ENCODE data around the gene SRP14. TPM values are rescaled to one million over a fixed set of nuclear protein-coding genes. Genes with fewer than 3 reads are reported as not detected.

SRP14 gene, protein sequence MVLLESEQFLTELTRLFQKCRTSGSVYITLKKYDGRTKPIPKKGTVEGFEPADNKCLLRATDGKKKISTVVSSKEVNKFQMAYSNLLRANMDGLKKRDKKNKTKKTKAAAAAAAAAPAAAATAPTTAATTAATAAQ
- 374 TPM for total RNA-seq
- 522 TPM for polyA plus RNA-seq
- long read RNA-seq, donor 1, transcript SRP14-201 (5 exons, 1,077 nt) = major isoform, 52 of 55 reads
- long read RNA-seq, donor 1, partial matches to known transcripts = 0 of 55 reads
- long read RNA-seq, donor 1, other reads (novel, unspliced or antisense) = 0 of 55 reads
- long read RNA-seq, donor 2 = 0 reads
- long read RNA-seq, donor 3, transcript SRP14-204 (4 exons, 780 nt) = minor isoform, 65 of 908 reads
- long read RNA-seq, donor 3, transcript SRP14-205 (4 exons, 578 nt) = minor isoform, 5 of 908 reads
- long read RNA-seq, donor 3, transcript SRP14-201 (5 exons, 1,077 nt) = major isoform, 713 of 908 reads
- long read RNA-seq, donor 3, partial matches to known transcripts = 53 of 908 reads
- long read RNA-seq, donor 3, other reads (novel, unspliced or antisense) = 72 of 908 reads
- long read RNA-seq, donor 4, transcript SRP14-205 (4 exons, 578 nt) = minor isoform, 5 of 363 reads
- long read RNA-seq, donor 4, transcript SRP14-201 (5 exons, 1,077 nt) = major isoform, 228 of 363 reads
- long read RNA-seq, donor 4, transcript SRP14-204 (4 exons, 780 nt) = minor isoform, 43 of 363 reads
- long read RNA-seq, donor 4, partial matches to known transcripts = 68 of 363 reads
- long read RNA-seq, donor 4, other reads (novel, unspliced or antisense) = 19 of 363 reads
- long read RNA-seq, donor 5, transcript SRP14-205 (4 exons, 578 nt) = minor isoform, 18 of 1,196 reads
- long read RNA-seq, donor 5, transcript SRP14-201 (5 exons, 1,077 nt) = major isoform, 820 of 1,196 reads
- long read RNA-seq, donor 5, transcript SRP14-204 (4 exons, 780 nt) = minor isoform, 58 of 1,196 reads
- long read RNA-seq, donor 5, partial matches to known transcripts = 202 of 1,196 reads
- long read RNA-seq, donor 5, other reads (novel, unspliced or antisense) = 97 of 1,196 reads
- long read RNA-seq, donor 6, transcript SRP14-201 (5 exons, 1,077 nt) = major isoform, 277 of 317 reads
- long read RNA-seq, donor 6, transcript SRP14-204 (4 exons, 780 nt) = minor isoform, 13 of 317 reads
- long read RNA-seq, donor 6, partial matches to known transcripts = 13 of 317 reads
- long read RNA-seq, donor 6, other reads (novel, unspliced or antisense) = 12 of 317 reads
- long read RNA-seq, donor 7, transcript SRP14-204 (4 exons, 780 nt) = minor isoform, 23 of 536 reads
- long read RNA-seq, donor 7, transcript SRP14-201 (5 exons, 1,077 nt) = major isoform, 439 of 536 reads
- long read RNA-seq, donor 7, partial matches to known transcripts = 30 of 536 reads
- long read RNA-seq, donor 7, other reads (novel, unspliced or antisense) = 41 of 536 reads
- long read RNA-seq, donor 8, transcript SRP14-201 (5 exons, 1,077 nt) = major isoform, 152 of 167 reads
- long read RNA-seq, donor 8, transcript SRP14-204 (4 exons, 780 nt) = minor isoform, 8 of 167 reads
- long read RNA-seq, donor 8, partial matches to known transcripts = 0 of 167 reads
- long read RNA-seq, donor 8, other reads (novel, unspliced or antisense) = 5 of 167 reads
- long read RNA-seq, donor 9, transcript SRP14-201 (5 exons, 1,077 nt) = major isoform, 310 of 375 reads
- long read RNA-seq, donor 9, transcript SRP14-204 (4 exons, 780 nt) = minor isoform, 16 of 375 reads
- long read RNA-seq, donor 9, partial matches to known transcripts = 40 of 375 reads
- long read RNA-seq, donor 9, other reads (novel, unspliced or antisense) = 7 of 375 reads
- long read RNA-seq, donor 10, transcript SRP14-201 (5 exons, 1,077 nt) = major isoform, 333 of 442 reads
- long read RNA-seq, donor 10, transcript SRP14-205 (4 exons, 578 nt) = minor isoform, 12 of 442 reads
- long read RNA-seq, donor 10, transcript SRP14-204 (4 exons, 780 nt) = minor isoform, 32 of 442 reads
- long read RNA-seq, donor 10, partial matches to known transcripts = 27 of 442 reads
- long read RNA-seq, donor 10, other reads (novel, unspliced or antisense) = 36 of 442 reads

DNA sequence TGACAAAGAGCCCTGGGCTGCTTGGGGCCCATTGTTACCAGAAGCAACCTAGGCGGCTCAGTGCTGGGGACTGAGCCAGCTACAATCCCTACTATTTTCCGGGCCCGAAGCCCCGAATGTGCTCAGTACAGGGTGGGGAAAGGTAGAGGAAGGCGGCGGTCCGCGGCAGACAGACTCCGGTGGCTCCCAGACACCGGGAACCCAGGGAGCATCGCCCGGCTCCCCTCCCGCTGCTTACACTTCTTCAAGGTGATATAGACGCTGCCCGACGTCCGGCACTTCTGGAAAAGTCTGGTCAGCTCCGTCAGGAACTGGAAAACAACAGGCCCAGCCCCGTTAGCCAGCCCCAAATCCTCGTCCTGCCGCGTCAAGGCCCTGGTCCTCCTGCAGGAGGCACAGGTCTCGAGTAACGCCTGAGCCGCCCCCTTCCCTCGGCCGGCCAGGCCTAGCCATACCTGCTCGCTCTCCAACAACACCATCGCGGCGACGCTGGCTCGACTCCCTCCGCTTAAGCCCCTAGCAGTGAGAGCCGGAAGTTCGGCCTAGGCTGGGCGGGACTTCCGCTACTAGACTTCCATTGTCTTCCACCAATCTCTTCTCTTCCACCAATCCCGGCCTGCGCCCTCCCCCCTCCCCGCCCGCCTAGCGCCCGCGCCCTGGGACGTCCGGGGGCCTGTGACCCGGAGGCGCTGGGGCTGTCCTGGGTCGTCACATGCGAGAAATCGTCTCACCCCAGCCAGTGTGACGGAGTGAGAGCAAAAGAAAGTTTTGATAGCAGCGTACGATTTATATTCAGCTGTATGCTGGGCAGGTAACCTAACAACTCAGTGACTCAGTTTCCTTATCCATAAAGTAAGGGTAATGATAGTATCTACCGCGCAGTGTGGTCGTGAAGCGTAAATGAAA, at the start of gene SRP14:
TSS of gene SRP14 (minus strand) at position 544 of the 906 bp plus-strand sequence. CDS start at position 479, 65 bp downstream.
- H3K27me3 ChIP-seq (ENCODE audit: control insufficient read depth in 2 of 2, insufficient read depth in 1 of 2, low read length in 1 of 2) = no peaks in the 10 kb centered on the region
- H3K4me3 ChIP-seq (ENCODE audit: low read length in 2 of 2) = peak within 1 kb of the TSS; percentile 72 to 75
- peaks cover 20 to 32% of the 10 kb centered on the region in 2 donors for H3K36me3 ChIP-seq (ENCODE audit: control insufficient read depth in 2 of 2, insufficient read depth in 2 of 2, low read length in 1 of 2)
- no peaks in the 10 kb centered on the region for H3K9me3 ChIP-seq (ENCODE audit: control insufficient read depth in 2 of 2, insufficient read depth in 1 of 2, low read length in 1 of 2)
- DNase-seq (ENCODE audit: low read depth in 6 of 9, low spot score in 9 of 9) = peak; percentile 86 to 97 (median 92)
- H3K27ac ChIP-seq (ENCODE audit: low read depth in 1 of 2, low read length in 1 of 2) = peak within 1 kb of the TSS; percentile 82 to 96
- H3K4me1 ChIP-seq (ENCODE audit: control insufficient read depth in 2 of 2, insufficient read depth in 2 of 2, low read length in 2 of 2) = peaks cover 12 to 19% of the 10 kb centered on the region in 2 donors
- WGBS = under 1% methylated on average over 59 of the region's 59 CpGs

DNA sequence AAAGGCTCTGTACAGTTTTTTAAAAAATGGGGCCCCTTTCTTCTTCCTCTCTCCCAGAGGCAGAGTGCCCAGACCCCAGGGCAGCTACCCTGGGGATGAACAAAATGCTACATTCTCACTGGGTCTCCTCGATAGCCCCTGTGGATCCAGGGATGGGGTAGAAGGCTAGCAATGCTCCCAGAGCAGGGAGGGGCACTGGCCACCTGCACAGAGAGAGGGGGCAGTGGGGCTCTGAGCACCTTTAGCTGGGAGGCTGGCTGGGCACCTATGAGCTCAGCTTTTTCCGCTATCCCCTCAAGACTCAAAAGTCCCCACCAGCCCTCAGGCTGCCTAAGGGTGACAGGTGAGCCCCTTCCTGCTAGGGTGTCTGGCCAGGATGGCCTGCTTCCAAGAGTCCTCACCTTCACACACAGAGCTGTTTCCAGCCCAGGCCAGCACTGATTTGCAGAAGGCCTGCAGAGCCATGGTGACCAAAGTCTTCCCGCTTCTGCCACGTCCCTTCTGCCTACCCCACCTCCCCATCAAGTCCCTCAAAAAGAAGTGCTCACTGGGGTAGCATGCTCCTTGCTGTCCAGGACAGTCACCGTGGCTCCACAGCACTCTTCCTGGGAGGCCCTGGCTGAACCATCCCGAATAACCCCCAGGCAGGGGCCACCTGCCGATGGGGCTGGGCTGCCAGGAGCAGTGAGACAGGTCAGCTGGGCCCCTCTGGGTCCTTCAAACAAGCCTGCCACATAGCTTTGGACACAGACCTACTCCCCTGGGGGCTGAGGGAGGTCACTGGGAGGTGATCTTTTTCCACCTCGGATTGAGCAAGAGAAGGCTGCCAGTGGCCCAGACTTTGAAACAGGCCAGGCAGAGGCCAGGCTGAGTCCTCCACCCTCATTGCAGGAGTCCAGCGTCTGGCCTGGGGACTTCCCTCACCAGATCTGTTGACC, 49.3 kb upstream of the SRP14 start:
- H3K27ac ChIP-seq (ENCODE audit: low read depth in 1 of 2, low read length in 1 of 2) = no peak overlapping the region
- WGBS = 97% methylated on average over 9 of the region's 9 CpGs

GRCh38 chr15:40087068-40087810, 48.3 kb upstream of the SRP14 start:
- H3K27me3 ChIP-seq (ENCODE audit: control insufficient read depth in 2 of 2, insufficient read depth in 1 of 2, low read length in 1 of 2) = no peaks in the 10 kb centered on the region
- H3K4me3 ChIP-seq (ENCODE audit: low read length in 2 of 2) = no peak overlapping the region
- peak overlapping the region in 1 of 2 donors; percentile 9 for H3K27ac ChIP-seq (ENCODE audit: low read depth in 1 of 2, low read length in 1 of 2)
- no peaks in the 10 kb centered on the region for H3K9me3 ChIP-seq (ENCODE audit: control insufficient read depth in 2 of 2, insufficient read depth in 1 of 2, low read length in 1 of 2)
- peaks cover 29 to 76% of the 10 kb centered on the region in 2 donors for H3K4me1 ChIP-seq (ENCODE audit: control insufficient read depth in 2 of 2, insufficient read depth in 2 of 2, low read length in 2 of 2)
- 86% methylated on average over 14 of the region's 14 CpGs for WGBS
- H3K36me3 ChIP-seq (ENCODE audit: control insufficient read depth in 2 of 2, insufficient read depth in 2 of 2, low read length in 1 of 2) = peaks cover 25 to 31% of the 10 kb centered on the region in 2 donors
- DNase-seq (ENCODE audit: low read depth in 6 of 9, low spot score in 9 of 9) = no peak

More for the DNA sequence above, 49.3 kb upstream of the SRP14 start:
- Histone ChIP-seq H3K4me1 (ENCODE audit: control insufficient read depth in 2 of 2, insufficient read depth in 2 of 2, low read length in 2 of 2) (peaks cover 24 to 76% of the 10 kb centered on the region in 2 donors), H3K4me3 (ENCODE audit: low read length in 2 of 2) (no peak overlapping the region), H3K27me3 (ENCODE audit: control insufficient read depth in 2 of 2, insufficient read depth in 1 of 2, low read length in 1 of 2) (no peaks in the 10 kb centered on the region), H3K9me3 (ENCODE audit: control insufficient read depth in 2 of 2, insufficient read depth in 1 of 2, low read length in 1 of 2) (no peaks in the 10 kb centered on the region), H3K36me3 (ENCODE audit: control insufficient read depth in 2 of 2, insufficient read depth in 2 of 2, low read length in 1 of 2) (peaks cover 33 to 41% of the 10 kb centered on the region in 2 donors)
- no peak for DNase-seq (ENCODE audit: low read depth in 6 of 9, low spot score in 9 of 9)

GRCh38 chr15:40085266-40085665, 46.3 kb upstream of the SRP14 start:
- Histone ChIP-seq H3K27ac (ENCODE audit: low read depth in 1 of 2, low read length in 1 of 2) (no peak overlapping the region), H3K27me3 (ENCODE audit: control insufficient read depth in 2 of 2, insufficient read depth in 1 of 2, low read length in 1 of 2) (no peaks in the 10 kb centered on the region), H3K36me3 (ENCODE audit: control insufficient read depth in 2 of 2, insufficient read depth in 2 of 2, low read length in 1 of 2) (peaks cover 9 to 11% of the 10 kb centered on the region in 2 donors), H3K9me3 (ENCODE audit: control insufficient read depth in 2 of 2, insufficient read depth in 1 of 2, low read length in 1 of 2) (no peaks in the 10 kb centered on the region), H3K4me3 (ENCODE audit: low read length in 2 of 2) (no peak overlapping the region), H3K4me1 (ENCODE audit: control insufficient read depth in 2 of 2, insufficient read depth in 2 of 2, low read length in 2 of 2) (peaks cover 42 to 79% of the 10 kb centered on the region in 2 donors)
- 74% methylated on average over 10 of the region's 10 CpGs for WGBS
- DNase-seq (ENCODE audit: low read depth in 6 of 9, low spot score in 9 of 9) = no peak

DNA sequence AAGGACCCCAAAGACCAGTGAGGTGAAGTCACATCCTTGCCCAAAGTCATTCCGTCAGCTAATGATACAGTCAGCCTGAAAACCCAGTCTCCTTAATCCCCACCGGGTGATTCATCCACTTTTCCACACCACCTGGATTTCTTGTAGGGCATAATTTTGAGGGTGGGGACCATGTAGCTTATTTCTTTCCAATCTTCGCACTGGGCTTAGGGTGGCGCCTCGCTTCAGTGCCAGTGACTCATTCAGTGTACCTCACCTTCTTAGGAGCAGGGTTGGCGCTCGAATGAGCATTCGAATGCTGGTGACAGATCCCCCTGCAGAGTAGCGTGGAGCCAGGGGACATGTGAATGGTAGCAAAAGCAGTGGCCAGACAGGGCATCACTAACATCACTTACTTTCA, 45.7 kb upstream of the SRP14 start:
- no peak for DNase-seq (ENCODE audit: low read depth in 6 of 9, low spot score in 9 of 9)
- no peak overlapping the region for H3K4me3 ChIP-seq (ENCODE audit: low read length in 2 of 2)
- H3K27ac ChIP-seq (ENCODE audit: low read depth in 1 of 2, low read length in 1 of 2) = no peak overlapping the region
- H3K9me3 ChIP-seq (ENCODE audit: control insufficient read depth in 2 of 2, insufficient read depth in 1 of 2, low read length in 1 of 2) = no peaks in the 10 kb centered on the region
- H3K27me3 ChIP-seq (ENCODE audit: control insufficient read depth in 2 of 2, insufficient read depth in 1 of 2, low read length in 1 of 2) = no peaks in the 10 kb centered on the region
- peaks cover 4 to 5% of the 10 kb centered on the region in 2 donors for H3K36me3 ChIP-seq (ENCODE audit: control insufficient read depth in 2 of 2, insufficient read depth in 2 of 2, low read length in 1 of 2)
- WGBS = 98% methylated on average over 9 of the region's 9 CpGs
- peaks cover 42 to 76% of the 10 kb centered on the region in 2 donors for H3K4me1 ChIP-seq (ENCODE audit: control insufficient read depth in 2 of 2, insufficient read depth in 2 of 2, low read length in 2 of 2)

GRCh38 chr15:40082195-40082883, 43.4 kb upstream of the SRP14 start:
- H3K4me1 ChIP-seq (ENCODE audit: control insufficient read depth in 2 of 2, insufficient read depth in 2 of 2, low read length in 2 of 2) = peaks cover 39 to 63% of the 10 kb centered on the region in 2 donors
- no peak overlapping the region for H3K4me3 ChIP-seq (ENCODE audit: low read length in 2 of 2)
- H3K36me3 ChIP-seq (ENCODE audit: control insufficient read depth in 2 of 2, insufficient read depth in 2 of 2, low read length in 1 of 2) = no peaks in the 10 kb centered on the region
- H3K27ac ChIP-seq (ENCODE audit: low read depth in 1 of 2, low read length in 1 of 2) = peak overlapping the region; percentile 59 to 77
- 67% methylated on average over 12 of the region's 12 CpGs for WGBS
- DNase-seq (ENCODE audit: low read depth in 6 of 9, low spot score in 9 of 9) = peak in 1 of 9 donors; percentile 67
- H3K9me3 ChIP-seq (ENCODE audit: control insufficient read depth in 2 of 2, insufficient read depth in 1 of 2, low read length in 1 of 2) = no peaks in the 10 kb centered on the region
- H3K27me3 ChIP-seq (ENCODE audit: control insufficient read depth in 2 of 2, insufficient read depth in 1 of 2, low read length in 1 of 2) = no peaks in the 10 kb centered on the region

Measured in thymus (tissue), 14 donors.